Stomach (tissue), 4 donors: ENCODE results near the gene TROAP.

ENCODE experiments used
- POLR2A ChIP-seq, 4 donors: fragments of 450-650 bp; IDR thresholded peaks; one replicate each; pipeline ENCODE4 v1.6.1; 2016; ENCODE audit warnings: antibody characterized with exemption in 4 of 4, control low read depth in 2 of 4, mild to moderate bottlenecking in 1 of 4, moderate library complexity in 1 of 4
- TF ChIP-seq, protein P1 (sequence below), 7 experiments: fragments of 450-650 bp in 4 of 7; fragments of 200-600 bp in 3 of 7; sonication (generic) in 3 of 7; IDR thresholded peaks; one replicate each; pipeline ENCODE4 v1.5.1; 2016 to 2019; ENCODE audit warnings: antibody characterized with exemption in 7 of 7, control low read depth in 2 of 7, mild to moderate bottlenecking in 1 of 7

DNA sequence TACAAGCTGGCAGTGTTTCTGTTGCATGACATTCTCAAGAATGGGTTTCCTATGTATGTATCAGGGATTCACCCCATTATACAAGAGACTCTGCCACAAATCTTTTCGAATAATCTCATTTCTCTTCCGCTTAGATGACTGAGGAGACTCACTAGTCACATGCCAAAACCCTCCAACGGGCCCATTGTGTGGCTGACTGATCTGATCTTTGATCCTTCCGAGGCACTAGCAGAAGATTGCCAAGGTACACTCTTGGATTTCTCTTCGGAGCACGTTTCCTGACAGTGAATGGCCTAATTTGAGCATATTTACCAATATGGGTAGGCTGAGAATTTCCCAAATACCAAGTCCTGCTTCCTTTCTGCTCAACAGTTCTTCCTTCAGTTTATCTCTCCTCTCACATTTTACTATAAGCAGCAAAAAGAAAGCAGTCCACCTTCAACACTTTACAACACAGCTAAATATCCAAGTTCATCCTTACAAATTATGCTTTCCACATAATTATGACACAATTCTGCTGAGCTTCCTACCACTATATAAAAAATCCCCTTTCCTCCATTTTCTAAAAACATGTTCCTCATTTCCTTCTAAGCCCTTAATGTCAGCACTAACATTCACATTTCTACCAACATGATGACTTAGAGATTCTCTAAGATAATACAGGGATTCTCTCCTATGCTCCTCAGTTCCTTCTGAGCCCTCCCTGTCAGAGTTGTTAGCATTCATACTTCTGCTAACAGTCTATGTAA lies 17.1 kb upstream of the TROAP start:
- TF ChIP-seq, protein P1, sequence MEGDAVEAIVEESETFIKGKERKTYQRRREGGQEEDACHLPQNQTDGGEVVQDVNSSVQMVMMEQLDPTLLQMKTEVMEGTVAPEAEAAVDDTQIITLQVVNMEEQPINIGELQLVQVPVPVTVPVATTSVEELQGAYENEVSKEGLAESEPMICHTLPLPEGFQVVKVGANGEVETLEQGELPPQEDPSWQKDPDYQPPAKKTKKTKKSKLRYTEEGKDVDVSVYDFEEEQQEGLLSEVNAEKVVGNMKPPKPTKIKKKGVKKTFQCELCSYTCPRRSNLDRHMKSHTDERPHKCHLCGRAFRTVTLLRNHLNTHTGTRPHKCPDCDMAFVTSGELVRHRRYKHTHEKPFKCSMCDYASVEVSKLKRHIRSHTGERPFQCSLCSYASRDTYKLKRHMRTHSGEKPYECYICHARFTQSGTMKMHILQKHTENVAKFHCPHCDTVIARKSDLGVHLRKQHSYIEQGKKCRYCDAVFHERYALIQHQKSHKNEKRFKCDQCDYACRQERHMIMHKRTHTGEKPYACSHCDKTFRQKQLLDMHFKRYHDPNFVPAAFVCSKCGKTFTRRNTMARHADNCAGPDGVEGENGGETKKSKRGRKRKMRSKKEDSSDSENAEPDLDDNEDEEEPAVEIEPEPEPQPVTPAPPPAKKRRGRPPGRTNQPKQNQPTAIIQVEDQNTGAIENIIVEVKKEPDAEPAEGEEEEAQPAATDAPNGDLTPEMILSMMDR (IDR thresholded peaks at IDR 0.05): no peak
- TF ChIP-seq POLR2A (IDR thresholded peaks at IDR 0.05): no peak
